Heart right ventricle (tissue), 16 donors: ENCODE measurements around the gene SPTB. TPM values are rescaled to one million over a fixed set of nuclear protein-coding genes. Genes with fewer than 3 reads are reported as not detected.

ENCODE experiments used
- ATAC-seq, 8 donors: fragments of 200-7000 bp; cut with Tn5 transposase; one replicate each; pipeline ENCODE4 v1.9.1; 2020; ENCODE audit warnings: mild to moderate bottlenecking in 8 of 8, moderate library complexity in 8 of 8, moderate number of reproducible peaks in 1 of 8
- DNase-seq, 2 donors: peaks; one replicate each; pipeline ENCODE4 v3.0.0-alpha.2; 2020
- H3K27ac ChIP-seq, 10 donors: fragments of 200-600 bp; sonication (generic) in 2 of 10; one replicate each; pipeline versions ENCODE4 v1.5.0 to v1.8.0; 2020 to 2022; ENCODE audit warnings: mild to moderate bottlenecking in 3 of 10
- H3K27me3 ChIP-seq, 7 donors: fragments of 200-600 bp; one replicate each; pipeline ENCODE4 v1.8.0; 2021 to 2022; ENCODE audit warnings: mild to moderate bottlenecking in 2 of 7
- H3K36me3 ChIP-seq, 9 donors: fragments of 200-600 bp; sonication (generic) in 1 of 9; one replicate each; pipeline versions ENCODE4 v1.5.0 to v1.8.0; 2020 to 2022; ENCODE audit warnings: mild to moderate bottlenecking in 2 of 9
- H3K4me1 ChIP-seq, 9 donors: fragments of 200-600 bp; sonication (generic) in 1 of 9; one replicate each; pipeline versions ENCODE4 v1.5.0 to v1.8.0; 2020 to 2022; ENCODE audit warnings: mild to moderate bottlenecking in 4 of 9
- H3K4me3 ChIP-seq, 10 donors: fragments of 200-600 bp; sonication (generic) in 2 of 10; one replicate each; pipeline versions ENCODE4 v1.5.0 to v1.8.0; 2020 to 2022; ENCODE audit warnings: mild to moderate bottlenecking in 7 of 10, moderate library complexity in 2 of 10
- H3K9me3 ChIP-seq, 11 donors: fragments of 200-600 bp in 10 of 11; sonication (generic) in 2 of 11; one replicate each; pipeline versions ENCODE4 v1.5.0 to v1.8.0; 2013 to 2022; ENCODE audit warnings: mild to moderate bottlenecking in 2 of 11, control low read depth in 1 of 11, moderate library complexity in 1 of 11
- CTCF ChIP-seq, 9 donors: fragments of 200-600 bp; sonication (generic) in 2 of 9; IDR thresholded peaks; one replicate each; pipeline versions ENCODE4 v1.5.0 to v1.8.0; 2021 to 2022; ENCODE audit warnings: antibody characterized with exemption in 9 of 9, mild to moderate bottlenecking in 5 of 9, moderate library complexity in 1 of 9
- WGBS, 2 donors: extraction: QIAGEN DNeasy Blood & Tissue Kit; methylation state at CpG; one replicate each; pipeline ENCODE4 v1.1.7; 2013; ENCODE audit warnings: inconsistent platforms in 1 of 2; 5-methylcytosine and 5-hydroxymethylcytosine counted together
- intact Hi-C, 10 donors: fragments of 100-400 bp; cut with DNase I; formaldehyde crosslinking; loops; one replicate each; pipeline versions ENCODE4 v1.11.1 to v1.14.2; 2022
- polyA plus RNA-seq, 2 donors: library from polyadenylated mRNA; stranded (reverse); fragments of 200-250 nt; gene quantifications; one replicate each; pipeline ENCODE4 v1.2.3, GENCODE V29; 2013
- total RNA-seq, 10 donors: library from RNA; stranded (reverse); fragmentation: NEBNext Ultra II Directional in 3 of 10; extraction: Animal tissue kit (Norgen Biotek cat#: 25700) in 3 of 10; gene quantifications; one replicate each; pipeline versions ENCODE4 v1.2.1 to v1.2.4, GENCODE V29; 2021 to 2023
- donor health status: Arrhythmogenic right ventricular cardiomyopathy.
- donor health status: ischemic (EF 13 %, LVEDD 7.1; RV severe dilation, severe dysfunction).
- donor health status: healthy with polysubstance abuse.
- donor health status: DM: no; HTN: yes; CAD: no.
- donor health status: DM: no; HTN: no; CAD: no.
- donor health status: ischemic (EF 25% LVEDD 6.9; RV normal size, moderate dysfunction).
- donor health status: ischemic (EF 25% LVEDD 5.7; RV mildly dilated, moderate dysfunction).
- donor health status: healthy.
- donor health status: DM: yes; HTN: yes; CAD: no.
- donor health status: Ischemic cardiomyopathy.
- donor health status: ischemic (EF 35%, LVEDD 5.7; RV mildly dilated, moderate dysfunction).
- donor health status: nonischemic (EF 11% LVEDD 7.7; RV severe dilation, severe dysfunction).
- donor health status: DM: yes; HTN: yes; CAD: no.
- donor health status: PGD.
- donor health status: ischemic (EF 29% LVEDD 5.4; RV normal size, mild dysfunction).
- donor health status: nonischemic (EF 23%, LVEDD 6.1; RV moderate dilation, normal function).

Gene SPTB
- total and polyA plus RNA-seq, 12 donors: 24.0 to 114 (median 92.1) TPM

GRCh38 chr14:64718762-64719161, 160.9 kb downstream of the SPTB start:
- no peak for TF ChIP-seq CTCF (IDR thresholded peaks at IDR 0.05)
- Histone ChIP-seq H3K4me1 (peaks cover 15 to 93% (median 54%) of the 10 kb centered on the region in 9 donors), H3K36me3 (no peaks in the 10 kb centered on the region), H3K27ac (peak overlapping the region in 5 of 10 donors; percentile 5 to 81 (median 51)), H3K27me3 (no peaks in the 10 kb centered on the region), H3K4me3 (no peak overlapping the region), H3K9me3 (peaks cover 0 to 8% (median 3%) of the 10 kb centered on the region in 11 donors)
- WGBS, 2 donors: 83 to 86% methylated on average over 7 of the region's 7 CpGs
- DNase-seq: no peak
- ATAC-seq: no peak
- intact Hi-C loops: loop anchor here in 3 of 10 donors (5.0 kb wide), 2 partner anchors 34 to 36 kb away; no protein-coding TSS in a partner anchor

GRCh38 chr14:64717870-64718269, 161.8 kb downstream of the SPTB start:
- H3K4me3 ChIP-seq: no peak overlapping the region
- TF ChIP-seq CTCF (IDR thresholded peaks at IDR 0.05): no peak
- DNase-seq (no peak), ATAC-seq (peak in 1 of 8 donors; percentile 21)
- no peaks in the 10 kb centered on the region for H3K36me3 ChIP-seq
- peaks cover 0 to 16% (median 10%) of the 10 kb centered on the region in 11 donors for H3K9me3 ChIP-seq
- peak overlapping the region in 6 of 10 donors; percentile 25 to 64 (median 46) for H3K27ac ChIP-seq
- peaks cover 14 to 84% (median 53%) of the 10 kb centered on the region in 9 donors for H3K4me1 ChIP-seq
- WGBS, 2 donors: 28 to 31% methylated on average over 6 of the region's 6 CpGs
- H3K27me3 ChIP-seq: no peaks in the 10 kb centered on the region
- intact Hi-C loops: loop anchor here in 3 of 10 donors (5.0 kb wide), 2 partner anchors 34 to 36 kb away; no protein-coding TSS in a partner anchor

GRCh38 chr14:64715628-64716412, 163.9 kb downstream of the SPTB start:
- no peak for TF ChIP-seq CTCF (IDR thresholded peaks at IDR 0.05)
- H3K4me1 ChIP-seq: peaks cover 2 to 71% (median 43%) of the 10 kb centered on the region in 9 donors
- peak in 1 of 2 donors; percentile 31 for DNase-seq
- H3K36me3 ChIP-seq: no peaks in the 10 kb centered on the region
- peaks cover 0 to 23% (median 11%) of the 10 kb centered on the region in 11 donors for H3K9me3 ChIP-seq
- H3K27ac ChIP-seq: peak overlapping the region in 8 of 10 donors; percentile 22 to 69 (median 53)
- peak overlapping the region in 9 of 10 donors; percentile 10 to 46 (median 39) for H3K4me3 ChIP-seq
- intact Hi-C loops: loop anchor here in 3 of 10 donors (5.0 kb wide), 2 partner anchors 34 to 36 kb away; no protein-coding TSS in a partner anchor
- WGBS, 2 donors: 36 to 53% methylated on average over 22 of the region's 22 CpGs
- no peaks in the 10 kb centered on the region for H3K27me3 ChIP-seq
- peak; percentile 5 to 66 (median 46) for ATAC-seq

GRCh38 chr14:64715146-64715627, 164.5 kb downstream of the SPTB start:
- no peak for DNase-seq
- 58 to 61% methylated on average over 4 of the region's 4 CpGs for WGBS, 2 donors

More at GRCh38 chr14:64715146-64715627, 164.5 kb downstream of the SPTB start:
- Histone ChIP-seq H3K9me3 (peaks cover 0 to 23% (median 11%) of the 10 kb centered on the region in 11 donors), H3K27me3 (no peaks in the 10 kb centered on the region), H3K4me3 (peak overlapping the region in 6 of 10 donors; percentile 10 to 46 (median 40)), H3K36me3 (no peaks in the 10 kb centered on the region), H3K4me1 (peaks cover 6 to 71% (median 44%) of the 10 kb centered on the region in 9 donors), H3K27ac (peak overlapping the region in 4 of 10 donors; percentile 34 to 69 (median 58))
- intact Hi-C loops: loop anchor here in 3 of 10 donors (5.0 kb wide), 2 partner anchors 33 to 37 kb away; no protein-coding TSS in a partner anchor
- no peak for ATAC-seq
- no peak for TF ChIP-seq CTCF (IDR thresholded peaks at IDR 0.05)
